NCI-H1048 (cell line): Measurements from ENCODE around the gene EP400.
"Not testable (repeated sequence)": the region's sequence is repeated elsewhere in the genome, so short reads cannot be mapped to it uniquely, and the experiment has no call there.

Experiments
- DNase-seq: peaks from one replicate; lab custom pipeline; 2025; lab: John Stamatoyannopoulos, UW

Gene EP400

DNA sequence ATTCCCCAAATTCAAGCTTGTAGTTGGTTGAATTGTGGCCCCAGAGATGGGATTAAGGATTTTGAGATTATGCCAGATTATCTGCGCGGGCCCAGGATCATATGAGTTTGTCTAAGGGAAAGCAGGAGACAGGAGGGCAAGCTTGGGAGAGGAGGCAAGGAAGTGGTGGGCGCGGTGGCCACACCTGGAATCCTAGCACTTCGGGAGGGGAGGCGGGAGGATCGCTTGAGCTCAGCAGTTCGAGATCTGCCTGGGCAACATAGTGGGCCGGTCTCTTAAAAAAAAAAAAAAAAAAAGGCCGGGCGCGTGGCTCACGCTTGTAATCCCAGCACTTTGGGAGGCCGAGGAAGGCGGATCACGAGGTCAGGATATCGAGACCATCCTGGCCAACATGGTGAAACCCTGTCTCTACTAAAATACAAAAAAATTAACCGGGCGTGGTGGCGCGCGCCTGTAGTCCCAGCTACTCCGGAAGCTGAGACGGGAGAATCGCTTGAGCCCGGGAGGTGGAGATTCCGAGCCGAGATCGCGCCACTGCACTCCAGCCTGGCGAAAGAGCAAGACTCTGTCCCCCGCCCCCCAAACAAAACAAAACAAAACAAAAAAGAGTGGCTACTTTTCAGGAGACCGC lies 21.5 kb upstream of the EP400 start:
- DNase-seq, result no peak

GRCh38 chr12:131928711-131929580 lies 20.8 kb upstream of the EP400 start, which contains the start of gene PUS1:
Gene PUS1 (plus strand): TSS chr12:131929276. CDS start chr12:131929723, 447 bp downstream.
- peak; percentile 71 for DNase-seq

DNA sequence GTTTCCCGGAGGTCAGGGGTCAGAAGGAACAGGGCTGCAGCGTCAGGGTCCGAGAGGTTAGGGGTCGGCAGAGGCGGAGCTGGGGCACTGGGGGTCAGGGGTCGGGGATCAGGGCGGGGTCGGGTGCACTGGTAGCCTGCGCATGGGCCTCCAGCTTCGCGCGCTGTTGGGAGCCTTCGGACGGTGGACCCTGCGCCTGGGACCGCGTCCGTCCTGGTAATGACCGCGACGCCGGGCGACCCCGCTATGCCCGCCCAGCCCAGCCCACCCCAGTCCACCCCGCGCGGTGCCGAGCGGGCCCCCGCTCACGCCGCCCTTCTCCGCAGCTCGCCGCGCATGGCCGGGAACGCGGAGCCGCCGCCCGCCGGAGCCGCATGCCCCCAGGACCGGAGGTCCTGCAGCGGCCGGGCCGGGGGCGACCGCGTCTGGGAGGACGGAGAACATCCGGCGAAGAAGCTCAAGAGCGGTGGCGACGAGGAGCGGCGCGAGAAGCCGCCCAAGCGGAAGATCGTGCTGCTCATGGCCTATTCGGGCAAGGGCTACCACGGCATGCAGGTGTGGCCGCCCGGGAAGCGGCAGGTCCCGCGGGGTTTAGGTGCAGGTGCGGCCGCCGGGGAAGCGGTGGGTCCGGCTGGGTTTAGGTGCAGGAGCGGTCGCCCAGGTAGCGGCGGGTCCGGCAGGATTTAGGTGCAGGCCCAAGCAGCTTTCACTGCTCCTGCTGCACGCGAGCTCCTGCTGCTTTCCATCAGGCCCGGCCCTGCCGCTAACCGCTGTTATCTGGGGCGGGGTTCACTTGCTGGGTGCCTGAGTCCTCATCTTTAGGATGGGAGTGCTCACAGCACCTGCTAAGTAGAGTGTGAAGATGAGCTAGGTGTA lies 19.9 kb upstream of the EP400 start:
- DNase-seq, result no peak

DNA sequence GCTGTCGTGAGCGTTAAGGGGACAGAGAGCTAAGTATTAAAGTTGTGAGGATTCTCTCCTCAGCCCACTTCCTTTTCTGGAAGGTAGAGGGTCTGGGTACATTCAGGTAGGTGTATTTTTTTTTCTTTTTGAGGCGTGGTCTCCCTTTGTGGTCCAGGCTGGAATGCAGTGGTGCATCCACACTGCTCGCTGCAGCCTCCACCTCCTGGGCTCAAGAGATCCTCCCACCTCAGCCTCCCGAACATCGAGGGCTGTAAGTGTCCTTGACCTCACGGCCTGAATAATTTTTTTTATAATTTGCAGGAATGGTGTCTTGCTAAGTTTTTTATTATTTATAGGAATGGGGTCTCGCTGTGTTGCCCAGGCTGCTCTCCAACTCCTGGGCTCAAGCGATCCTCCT lies 19.2 kb upstream of the EP400 start:
- DNase-seq, result no peak

- DNase-seq, result no peak
These were observed 16.4 kb upstream of the EP400 start for GRCh38 chr12:131933387-131933786.

- DNase-seq, result no peak
These were observed 15.2 kb upstream of the EP400 start for GRCh38 chr12:131934535-131934934.

DNA sequence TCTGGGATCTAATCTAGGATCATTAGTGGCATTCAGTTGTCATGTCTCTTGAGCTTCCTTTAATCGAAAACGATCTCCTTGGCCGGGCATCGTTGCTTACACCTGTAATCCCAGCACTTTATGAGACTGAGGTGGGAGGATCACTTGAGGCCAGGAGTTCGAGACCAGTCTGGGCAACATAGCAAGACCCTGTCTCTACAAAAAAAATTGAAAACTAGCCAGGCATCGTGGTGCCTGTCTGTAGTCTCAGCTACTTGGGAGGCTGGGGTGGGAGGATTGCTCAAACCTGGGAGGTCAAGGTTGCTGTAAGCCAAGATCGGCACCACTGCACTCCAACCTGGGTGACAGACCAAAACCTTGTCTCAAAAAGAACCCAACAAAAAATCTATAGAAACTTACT lies 11.7 kb upstream of the EP400 start:
- no peak for DNase-seq

DNA sequence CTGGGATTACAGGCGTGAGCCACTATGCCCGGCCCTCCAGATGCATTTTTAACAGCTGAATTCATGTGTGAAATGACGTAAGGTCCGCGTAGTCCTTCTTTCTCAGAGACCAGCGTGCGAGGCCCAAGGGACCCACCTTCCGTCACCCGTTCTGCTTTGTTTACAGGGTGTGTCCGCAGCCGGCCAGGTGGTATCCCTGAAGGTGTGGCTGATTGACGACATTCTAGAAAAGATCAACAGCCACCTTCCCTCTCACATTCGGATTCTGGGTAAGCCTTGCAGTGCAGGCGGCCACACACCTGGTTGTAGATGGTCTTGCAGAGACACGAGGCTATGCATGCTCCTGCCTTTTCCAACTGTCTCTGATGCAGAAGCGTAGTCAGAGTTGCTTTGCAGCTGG lies 10.7 kb upstream of the EP400 start:
- DNase-seq, result no peak

DNA sequence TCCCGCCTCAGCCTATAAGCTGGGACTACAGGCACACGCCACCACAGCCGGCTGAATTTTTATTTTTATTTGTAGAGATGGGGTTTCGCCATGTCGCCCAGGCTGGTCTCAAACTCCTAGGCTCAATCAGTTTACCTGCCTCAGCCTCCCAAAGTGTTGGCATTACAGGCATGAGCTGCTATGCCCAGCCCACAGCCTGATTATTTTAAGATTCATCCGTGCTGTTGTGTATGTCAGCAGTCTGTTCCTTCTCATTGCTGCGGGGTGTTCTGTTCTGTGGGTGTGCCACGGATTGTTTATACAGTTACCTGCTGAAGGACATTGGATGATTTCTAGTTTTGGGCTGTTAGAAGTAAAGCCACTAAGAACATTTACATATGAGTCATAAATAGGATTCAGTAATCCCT lies 9.6 kb upstream of the EP400 start:
- no peak for DNase-seq

DNA sequence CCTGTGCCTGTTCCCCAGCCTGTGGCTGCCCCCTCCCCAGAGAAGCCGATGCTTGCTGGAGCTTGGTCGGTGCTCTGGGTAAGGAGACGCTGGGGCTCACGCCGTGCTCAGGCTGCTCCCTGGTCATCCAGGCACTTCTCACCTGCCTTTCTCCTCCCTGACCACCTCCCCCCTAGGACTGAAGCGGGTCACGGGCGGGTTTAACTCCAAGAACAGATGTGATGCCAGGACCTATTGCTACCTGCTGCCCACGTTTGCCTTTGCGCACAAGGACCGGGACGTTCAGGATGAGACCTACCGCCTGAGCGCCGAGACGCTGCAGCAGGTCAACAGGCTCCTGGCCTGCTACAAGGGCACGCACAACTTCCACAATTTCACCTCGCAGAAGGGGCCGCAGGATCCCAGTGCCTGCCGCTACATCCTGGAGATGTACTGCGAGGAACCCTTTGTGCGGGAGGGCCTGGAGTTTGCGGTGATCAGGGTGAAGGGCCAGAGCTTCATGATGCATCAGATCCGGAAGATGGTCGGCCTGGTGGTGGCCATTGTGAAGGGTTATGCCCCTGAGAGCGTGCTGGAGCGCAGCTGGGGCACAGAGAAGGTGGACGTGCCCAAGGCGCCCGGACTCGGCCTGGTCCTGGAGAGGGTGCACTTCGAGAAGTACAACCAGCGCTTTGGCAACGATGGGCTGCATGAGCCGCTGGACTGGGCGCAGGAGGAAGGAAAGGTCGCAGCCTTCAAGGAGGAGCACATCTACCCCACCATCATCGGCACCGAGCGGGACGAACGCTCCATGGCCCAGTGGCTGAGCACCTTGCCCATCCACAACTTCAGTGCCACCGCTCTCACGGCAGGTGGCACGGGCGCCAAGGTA lies 8.4 kb upstream of the EP400 start:
- no peak for DNase-seq

DNA sequence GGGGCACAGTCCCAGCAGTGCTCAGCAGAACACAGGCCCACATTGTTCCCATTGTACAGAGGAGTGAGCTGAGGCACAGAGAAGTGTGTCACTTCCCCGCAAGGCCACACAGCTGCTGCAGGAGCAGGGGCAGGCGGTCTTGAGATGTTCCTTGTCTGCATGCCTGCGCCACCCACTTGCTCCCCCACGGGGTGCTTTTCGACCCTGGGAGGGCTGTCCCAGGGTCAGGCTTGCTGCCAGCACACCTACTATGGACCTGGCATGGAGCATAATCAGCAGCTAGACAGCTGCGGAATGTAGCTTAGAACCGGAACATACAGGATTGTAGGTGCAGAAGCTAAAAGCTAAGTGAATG lies 7.8 kb upstream of the EP400 start:
- DNase-seq, result no peak

DNA sequence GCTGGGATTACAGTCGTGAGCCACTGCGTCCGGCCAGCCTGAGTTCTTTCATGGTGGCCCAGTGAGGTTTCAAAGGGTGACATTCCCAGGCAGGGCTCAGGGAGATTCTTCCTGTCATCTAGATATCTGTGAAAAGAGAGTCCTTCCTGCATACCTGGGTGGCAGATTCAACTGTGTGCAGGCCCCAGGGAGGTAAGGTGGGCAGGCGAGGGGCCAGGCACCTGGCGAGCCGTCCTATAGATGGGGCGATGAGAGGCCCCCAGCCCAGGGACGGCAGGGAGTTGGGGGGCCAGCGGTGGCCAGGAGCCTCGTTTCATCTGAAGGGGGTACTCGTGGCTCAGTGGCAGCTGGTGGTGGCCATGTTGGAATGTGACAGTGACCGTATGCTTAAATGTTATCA lies 7.1 kb upstream of the EP400 start:
- DNase-seq, result no peak

GRCh38 chr12:131943389-131943788 lies 6.4 kb upstream of the EP400 start:
- no peak for DNase-seq

GRCh38 chr12:131943876-131944275 lies 5.9 kb upstream of the EP400 start:
- DNase-seq, result no peak

DNA sequence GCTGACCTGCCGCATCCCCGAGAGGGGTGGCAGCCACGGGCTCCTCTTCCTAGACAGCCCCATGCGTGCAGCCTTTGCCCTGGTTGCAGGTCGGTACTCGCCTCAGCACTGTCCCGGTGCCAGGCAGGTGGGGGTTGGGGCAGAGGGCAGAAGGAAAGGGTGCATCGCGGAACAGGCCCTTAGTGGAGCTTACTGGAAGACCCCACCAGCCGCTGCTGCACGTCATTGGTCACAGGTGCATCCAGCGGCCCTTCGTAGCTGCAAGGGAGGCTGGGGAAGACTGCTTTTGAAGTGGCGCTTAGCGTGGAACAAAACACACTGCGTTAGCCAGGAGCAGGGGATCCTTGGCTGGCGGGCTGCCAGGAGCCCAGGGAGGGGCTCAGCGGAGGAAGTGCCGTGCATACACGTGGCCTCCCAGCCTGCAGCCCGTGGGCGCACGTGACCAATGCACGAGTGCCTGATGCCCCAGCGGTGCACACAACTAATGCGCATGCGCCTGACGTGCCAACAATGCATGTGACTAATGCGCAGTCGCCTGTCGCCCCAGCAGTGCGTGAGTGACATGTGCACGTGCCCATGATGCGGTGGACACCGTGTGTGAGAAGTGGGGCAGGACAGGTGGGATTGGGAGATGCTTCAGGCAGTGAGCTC lies 5.0 kb upstream of the EP400 start:
- no peak for DNase-seq

DNA sequence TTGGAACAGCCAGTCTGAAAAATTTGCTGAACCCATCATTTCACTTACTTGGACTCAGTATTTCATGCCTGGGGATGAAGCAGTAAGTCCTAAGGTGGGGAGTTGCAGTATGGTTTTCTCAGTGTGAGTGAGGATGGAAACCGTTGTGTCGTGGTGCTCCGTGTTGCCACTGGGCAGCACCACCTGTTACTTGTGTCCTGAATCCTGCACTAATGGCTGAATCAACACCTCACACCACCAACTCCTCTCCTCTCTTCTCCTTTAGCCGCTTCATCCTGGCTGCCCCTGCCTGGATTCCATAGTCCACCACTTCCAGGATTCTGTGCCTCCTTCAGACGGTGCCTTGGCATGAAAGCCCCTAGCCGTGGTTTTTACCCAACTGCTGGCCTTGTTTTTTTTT lies 3.0 kb upstream of the EP400 start:
- DNase-seq, result no peak

GRCh38 chr12:131947482-131948027 lies 2.2 kb upstream of the EP400 start:
- DNase-seq, result no peak

- DNase-seq, result no peak
These were observed 1.5 kb upstream of the EP400 start for GRCh38 chr12:131948166-131948712.

- not testable (repeated sequence) for DNase-seq
These were observed 870 bp upstream of the EP400 start for GRCh38 chr12:131948713-131949430.
